HL-60 (cell line): ENCODE measurements around the gene STX4.

ENCODE experiments used
- POLR2AphosphoS5 ChIP-seq: IDR thresholded peaks from 2 replicates; pipeline ENCODE4 v1.6.1; 2012; ENCODE audit warnings: low read depth
- TF ChIP-seq, protein P1 (sequence below): IDR thresholded peaks from one replicate; pipeline ENCODE4 v1.5.1; 2011; ENCODE audit warnings: low read length, control low read depth, inconsistent platforms; ENCODE audit not compliant: insufficient read depth

DNA sequence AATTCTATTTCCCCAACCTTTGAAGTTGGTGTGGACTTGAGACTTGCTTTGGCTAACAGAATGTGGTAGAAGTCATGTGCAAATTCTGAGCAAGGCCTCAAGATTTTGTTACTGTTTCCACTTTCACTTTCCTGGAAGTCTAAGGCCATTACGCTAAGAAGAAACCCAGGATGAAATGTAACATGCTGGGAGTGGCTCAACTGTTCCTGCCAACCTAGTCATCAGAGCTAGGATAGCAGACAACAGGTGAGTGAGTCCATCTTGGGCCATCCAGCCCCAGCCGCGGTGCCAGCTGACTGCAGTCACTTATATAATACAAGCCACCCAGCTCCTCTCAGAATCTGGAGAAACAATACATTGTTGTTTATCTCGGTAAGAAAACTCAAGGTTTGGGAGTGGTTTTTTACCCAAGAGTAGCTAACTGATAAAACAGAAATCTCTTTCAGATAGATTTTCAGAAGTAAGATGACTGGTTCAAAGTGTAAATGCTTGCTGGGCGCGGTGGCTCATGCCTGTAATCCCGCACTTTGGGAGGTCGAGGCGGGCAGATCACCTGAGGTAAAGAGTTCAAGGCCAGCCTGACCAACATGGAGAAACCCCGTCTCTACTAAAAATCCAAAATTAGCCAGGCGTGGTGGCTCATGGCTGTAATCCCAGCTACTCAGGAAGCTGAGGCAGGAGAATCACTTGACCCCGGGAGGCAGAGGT is 10.7 kb upstream of the STX4 start:
- TF ChIP-seq POLR2AphosphoS5, result no peak
- TF ChIP-seq, protein P1, sequence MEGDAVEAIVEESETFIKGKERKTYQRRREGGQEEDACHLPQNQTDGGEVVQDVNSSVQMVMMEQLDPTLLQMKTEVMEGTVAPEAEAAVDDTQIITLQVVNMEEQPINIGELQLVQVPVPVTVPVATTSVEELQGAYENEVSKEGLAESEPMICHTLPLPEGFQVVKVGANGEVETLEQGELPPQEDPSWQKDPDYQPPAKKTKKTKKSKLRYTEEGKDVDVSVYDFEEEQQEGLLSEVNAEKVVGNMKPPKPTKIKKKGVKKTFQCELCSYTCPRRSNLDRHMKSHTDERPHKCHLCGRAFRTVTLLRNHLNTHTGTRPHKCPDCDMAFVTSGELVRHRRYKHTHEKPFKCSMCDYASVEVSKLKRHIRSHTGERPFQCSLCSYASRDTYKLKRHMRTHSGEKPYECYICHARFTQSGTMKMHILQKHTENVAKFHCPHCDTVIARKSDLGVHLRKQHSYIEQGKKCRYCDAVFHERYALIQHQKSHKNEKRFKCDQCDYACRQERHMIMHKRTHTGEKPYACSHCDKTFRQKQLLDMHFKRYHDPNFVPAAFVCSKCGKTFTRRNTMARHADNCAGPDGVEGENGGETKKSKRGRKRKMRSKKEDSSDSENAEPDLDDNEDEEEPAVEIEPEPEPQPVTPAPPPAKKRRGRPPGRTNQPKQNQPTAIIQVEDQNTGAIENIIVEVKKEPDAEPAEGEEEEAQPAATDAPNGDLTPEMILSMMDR, result no peak
